ENCODE measurements around the gene LRRN2.

GRCh38 chr1:204617256-204618147 is 68.0 kb downstream of the LRRN2 start:
- TF ChIP-seq ARNTL (CRISPR knock-in tag; IDR thresholded peaks at IDR 0.05; ENCODE audit: borderline replicate concordance, low read depth) (no peak), RARB (CRISPR knock-in tag; IDR thresholded peaks at IDR 0.05) (no peak), TCF4 (CRISPR knock-in tag; IDR thresholded peaks at IDR 0.05; ENCODE audit: borderline replicate concordance) (no peak), GLIS3 (CRISPR knock-in tag; IDR thresholded peaks at IDR 0.05) (no peak), TOX (CRISPR knock-in tag; IDR thresholded peaks at IDR 0.05; ENCODE audit: borderline replicate concordance) (no peak), ISL1 (CRISPR knock-in tag; IDR thresholded peaks at IDR 0.05) (no peak), ZNF565 (CRISPR knock-in tag; conservative IDR thresholded peaks at IDR 0.05; ENCODE audit: low read depth) (no peak), BACH2 (CRISPR knock-in tag; IDR thresholded peaks at IDR 0.05; ENCODE audit: borderline replicate concordance) (no peak), ZFP30 (CRISPR knock-in tag; IDR thresholded peaks at IDR 0.05) (no peak)
- TF ChIP-seq, protein P1, sequence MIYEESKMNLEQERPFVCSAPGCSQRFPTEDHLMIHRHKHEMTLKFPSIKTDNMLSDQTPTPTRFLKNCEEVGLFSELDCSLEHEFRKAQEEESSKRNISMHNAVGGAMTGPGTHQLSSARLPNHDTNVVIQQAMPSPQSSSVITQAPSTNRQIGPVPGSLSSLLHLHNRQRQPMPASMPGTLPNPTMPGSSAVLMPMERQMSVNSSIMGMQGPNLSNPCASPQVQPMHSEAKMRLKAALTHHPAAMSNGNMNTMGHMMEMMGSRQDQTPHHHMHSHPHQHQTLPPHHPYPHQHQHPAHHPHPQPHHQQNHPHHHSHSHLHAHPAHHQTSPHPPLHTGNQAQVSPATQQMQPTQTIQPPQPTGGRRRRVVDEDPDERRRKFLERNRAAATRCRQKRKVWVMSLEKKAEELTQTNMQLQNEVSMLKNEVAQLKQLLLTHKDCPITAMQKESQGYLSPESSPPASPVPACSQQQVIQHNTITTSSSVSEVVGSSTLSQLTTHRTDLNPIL (CRISPR knock-in tag; IDR thresholded peaks at IDR 0.05; ENCODE audit: low read depth), result no peak
- TF ChIP-seq, protein P2, sequence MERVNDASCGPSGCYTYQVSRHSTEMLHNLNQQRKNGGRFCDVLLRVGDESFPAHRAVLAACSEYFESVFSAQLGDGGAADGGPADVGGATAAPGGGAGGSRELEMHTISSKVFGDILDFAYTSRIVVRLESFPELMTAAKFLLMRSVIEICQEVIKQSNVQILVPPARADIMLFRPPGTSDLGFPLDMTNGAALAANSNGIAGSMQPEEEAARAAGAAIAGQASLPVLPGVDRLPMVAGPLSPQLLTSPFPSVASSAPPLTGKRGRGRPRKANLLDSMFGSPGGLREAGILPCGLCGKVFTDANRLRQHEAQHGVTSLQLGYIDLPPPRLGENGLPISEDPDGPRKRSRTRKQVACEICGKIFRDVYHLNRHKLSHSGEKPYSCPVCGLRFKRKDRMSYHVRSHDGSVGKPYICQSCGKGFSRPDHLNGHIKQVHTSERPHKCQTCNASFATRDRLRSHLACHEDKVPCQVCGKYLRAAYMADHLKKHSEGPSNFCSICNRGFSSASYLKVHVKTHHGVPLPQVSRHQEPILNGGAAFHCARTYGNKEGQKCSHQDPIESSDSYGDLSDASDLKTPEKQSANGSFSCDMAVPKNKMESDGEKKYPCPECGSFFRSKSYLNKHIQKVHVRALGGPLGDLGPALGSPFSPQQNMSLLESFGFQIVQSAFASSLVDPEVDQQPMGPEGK (CRISPR knock-in tag; IDR thresholded peaks at IDR 0.05; ENCODE audit: borderline replicate concordance), result no peak

Measured in SK-N-SH treated with all-trans-retinoic acid at 6 μM for 48 hours (cell line).